ENCODE results near the gene POLR1A. TPM values are rescaled to one million over a fixed set of nuclear protein-coding genes. Genes with fewer than 3 reads are reported as not detected.

POLR1A gene
- total and polyA plus RNA-seq, 8 donors: 3.9 to 19.0 (median 12.2) TPM

- Histone ChIP-seq H3K4me3 (no peak overlapping the region), H3K4me1 (no peaks in the 10 kb centered on the region), H3K27ac (no peak overlapping the region), H3K9me3 (no peaks in the 10 kb centered on the region), H3K36me3 (peaks cover 0 to 63% (median 33%) of the 10 kb centered on the region in 3 donors), H3K27me3 (no peaks in the 10 kb centered on the region)
- ATAC-seq: no peak
- no peak for TF ChIP-seq CTCF (IDR thresholded peaks at IDR 0.05)
- DNase-seq: no peak
- no peak for FAIRE-seq
- intact Hi-C loops (cut with DNase I): no loop called here
- 93% methylated on average over 6 of the region's 6 CpGs for WGBS, 2 donors
Measured at GRCh38 chr2:86143307-86143706, 37.6 kb upstream of the POLR1A start.

- Histone ChIP-seq H3K9me3 (no peaks in the 10 kb centered on the region), H3K4me1 (no peaks in the 10 kb centered on the region), H3K27me3 (no peaks in the 10 kb centered on the region), H3K36me3 (peaks cover 0 to 63% (median 36%) of the 10 kb centered on the region in 3 donors), H3K4me3 (no peak overlapping the region), H3K27ac (no peak overlapping the region)
- ATAC-seq (no peak), DNase-seq (no peak), FAIRE-seq (no peak)
- no peak for TF ChIP-seq CTCF (IDR thresholded peaks at IDR 0.05)
- WGBS, 2 donors: 63 to 75% methylated on average over 3 of the region's 3 CpGs
- intact Hi-C loops (cut with DNase I): no loop called here
Measured at GRCh38 chr2:86142436-86143257, 37.0 kb upstream of the POLR1A start.

GRCh38 chr2:86140969-86141392 is 35.3 kb upstream of the POLR1A start:
- Histone ChIP-seq H3K4me3 (no peak overlapping the region), H3K4me1 (peaks cover 4 to 7% (median 4%) of the 10 kb centered on the region in 3 donors), H3K36me3 (peaks cover 0 to 61% (median 36%) of the 10 kb centered on the region in 3 donors), H3K27me3 (no peaks in the 10 kb centered on the region), H3K9me3 (no peaks in the 10 kb centered on the region), H3K27ac (no peak overlapping the region)
- 82 to 83% methylated on average over 4 of the region's 4 CpGs for WGBS, 2 donors
- intact Hi-C loops (cut with DNase I): no loop called here
- FAIRE-seq: no peak
- no peak for DNase-seq
- no peak for ATAC-seq
- TF ChIP-seq CTCF (IDR thresholded peaks at IDR 0.05): no peak

GRCh38 chr2:86139981-86140380 is 34.3 kb upstream of the POLR1A start:
- intact Hi-C loops (cut with DNase I): no loop called here
- Histone ChIP-seq H3K4me3 (no peak overlapping the region), H3K9me3 (no peaks in the 10 kb centered on the region), H3K36me3 (peaks cover 0 to 53% (median 33%) of the 10 kb centered on the region in 3 donors), H3K27me3 (no peaks in the 10 kb centered on the region), H3K4me1 (peaks cover 7 to 14% (median 13%) of the 10 kb centered on the region in 3 donors), H3K27ac (no peak overlapping the region)
- TF ChIP-seq CTCF (IDR thresholded peaks at IDR 0.05): no peak
- ATAC-seq: no peak
- DNase-seq: no peak
- no peak for FAIRE-seq
- 92 to 93% methylated on average over 4 of the region's 4 CpGs for WGBS, 2 donors
